Measurements from ENCODE around the gene RBMY1E.
"Not testable (repeated sequence)": the region's sequence is repeated elsewhere in the genome, so short reads cannot be mapped to it uniquely, and the experiment has no call there.

DNA sequence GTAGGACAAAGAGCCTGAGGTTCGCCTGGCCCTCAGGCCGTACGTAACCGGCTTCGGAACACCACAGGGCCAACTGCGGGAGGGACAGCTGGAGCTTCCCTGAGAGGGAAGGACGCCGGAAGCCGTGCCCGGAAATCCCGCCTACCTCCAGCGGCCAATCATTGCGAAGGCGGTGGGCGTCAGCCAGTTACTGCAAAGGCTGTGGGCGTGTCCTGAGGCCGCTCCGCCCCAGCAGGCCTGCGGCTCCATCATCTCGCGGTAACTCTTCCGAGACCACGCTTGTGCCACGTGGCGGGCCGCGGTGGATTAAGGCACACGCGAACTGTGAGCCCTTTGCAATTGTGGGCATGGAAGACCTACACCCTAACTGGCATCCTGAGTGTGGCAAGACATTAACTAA, at the start of gene RBMY1E:
- not testable (repeated sequence) for TF ChIP-seq YY1 (IDR thresholded peaks at IDR 0.05; ENCODE audit: insufficient read depth, insufficient read length); SUZ12 (IDR thresholded peaks at IDR 0.05; ENCODE audit: extremely low read depth, insufficient read depth, insufficient read length)

Data from NT2/D1 (cell line).